Measurements from ENCODE around the gene C14orf132. TPM values are rescaled to one million over a fixed set of nuclear protein-coding genes. Genes with fewer than 3 reads are reported as not detected.

Gene C14orf132
- total and polyA plus RNA-seq, 9 of the 15 experiments (the other 6 are each of a cell fraction or from before 2014, with no cell fraction given): not detected

GRCh38 chr14:96118391-96118790 lies 79.2 kb downstream of the C14orf132 start (continued):
- TF ChIP-seq, protein P1, sequence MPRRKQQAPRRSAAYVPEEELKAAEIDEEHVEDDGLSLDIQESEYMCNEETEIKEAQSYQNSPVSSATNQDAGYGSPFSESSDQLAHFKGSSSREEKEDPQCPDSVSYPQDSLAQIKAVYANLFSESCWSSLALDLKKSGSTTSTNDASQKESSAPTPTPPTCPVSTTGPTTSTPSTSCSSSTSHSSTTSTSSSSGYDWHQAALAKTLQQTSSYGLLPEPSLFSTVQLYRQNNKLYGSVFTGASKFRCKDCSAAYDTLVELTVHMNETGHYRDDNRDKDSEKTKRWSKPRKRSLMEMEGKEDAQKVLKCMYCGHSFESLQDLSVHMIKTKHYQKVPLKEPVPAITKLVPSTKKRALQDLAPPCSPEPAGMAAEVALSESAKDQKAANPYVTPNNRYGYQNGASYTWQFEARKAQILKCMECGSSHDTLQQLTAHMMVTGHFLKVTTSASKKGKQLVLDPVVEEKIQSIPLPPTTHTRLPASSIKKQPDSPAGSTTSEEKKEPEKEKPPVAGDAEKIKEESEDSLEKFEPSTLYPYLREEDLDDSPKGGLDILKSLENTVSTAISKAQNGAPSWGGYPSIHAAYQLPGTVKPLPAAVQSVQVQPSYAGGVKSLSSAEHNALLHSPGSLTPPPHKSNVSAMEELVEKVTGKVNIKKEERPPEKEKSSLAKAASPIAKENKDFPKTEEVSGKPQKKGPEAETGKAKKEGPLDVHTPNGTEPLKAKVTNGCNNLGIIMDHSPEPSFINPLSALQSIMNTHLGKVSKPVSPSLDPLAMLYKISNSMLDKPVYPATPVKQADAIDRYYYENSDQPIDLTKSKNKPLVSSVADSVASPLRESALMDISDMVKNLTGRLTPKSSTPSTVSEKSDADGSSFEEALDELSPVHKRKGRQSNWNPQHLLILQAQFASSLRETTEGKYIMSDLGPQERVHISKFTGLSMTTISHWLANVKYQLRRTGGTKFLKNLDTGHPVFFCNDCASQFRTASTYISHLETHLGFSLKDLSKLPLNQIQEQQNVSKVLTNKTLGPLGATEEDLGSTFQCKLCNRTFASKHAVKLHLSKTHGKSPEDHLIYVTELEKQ (CRISPR knock-in tag; IDR thresholded peaks at IDR 0.05): no peak
- TF ChIP-seq ZC3H8 (IDR thresholded peaks at IDR 0.05) (no peak), ZEB2 (IDR thresholded peaks at IDR 0.05) (no peak)

GRCh38 chr14:96119947-96120346 lies 80.8 kb downstream of the C14orf132 start:
- no peaks in the 10 kb centered on the region for H4K20me1 ChIP-seq (replicated peaks; ENCODE audit: control insufficient read depth, insufficient read depth, low read length)
- no peak overlapping the region for H3K9ac ChIP-seq (ENCODE audit: insufficient read depth in 1 of 2, low read depth in 2 of 2, low read length in 2 of 2)
- no peaks in the 10 kb centered on the region for H3K36me3 ChIP-seq (ENCODE audit: control insufficient read depth, insufficient read depth, low read length)
- CTCF ChIA-PET (ENCODE audit: low intra/inter-chr PET ratio): no interaction called here
- no peak overlapping the region for H3K4me3 ChIP-seq
- H3K27ac ChIP-seq (ENCODE audit: extremely low read depth, low read depth, low read length): no peak overlapping the region
- H3K4me2 ChIP-seq (ENCODE audit: insufficient read depth, low read length): no peak overlapping the region
- H3K27me3 ChIP-seq (ENCODE audit: control insufficient read depth in 2 of 2, insufficient read depth in 2 of 2, low read length in 2 of 2): no peaks in the 10 kb centered on the region; a peak in 1 of 5 replicates
- DNase-seq (ENCODE audit: extremely low read depth in 1 of 4, low spot score in 3 of 4) (no peak), ATAC-seq (no peak), FAIRE-seq (no peak)
- POLR2A ChIA-PET: interaction anchor here (0.8 kb wide), 1 partner anchor 9 kb away, joined by 3 read pairs; no protein-coding TSS in a partner anchor
- no TSS peak for BruUV-seq (replicated peaks)
- H3K9me1 ChIP-seq (ENCODE audit: control insufficient read depth, insufficient read depth, low read length): no peaks in the 10 kb centered on the region
- intact Hi-C loops (cut with micrococcal nuclease): no loop called here
- H3K4me1 ChIP-seq (replicated peaks in 1 of 2; ENCODE audit: control insufficient read depth in 2 of 2, insufficient read depth in 2 of 2, low read length in 2 of 2): no peaks in the 10 kb centered on the region
- H3K79me2 ChIP-seq (ENCODE audit: control insufficient read depth, insufficient read depth, low read length): no peaks in the 10 kb centered on the region
- H2AFZ ChIP-seq (ENCODE audit: low read depth, low read length): no peak overlapping the region
- in situ Hi-C loops (cut with MboI): loop anchor here (10.0 kb wide), 1 partner anchor 145 kb away; no protein-coding TSS in a partner anchor
- 0% methylated on average over 2 of the region's 2 CpGs for WGBS (ENCODE audit: insufficient coverage, low coverage, missing lambda C conversion rate)
- H3K9me3 ChIP-seq (replicated peaks; ENCODE audit: control insufficient read depth, insufficient read depth, low read depth, low read length): no peaks in the 10 kb centered on the region
- TF ChIP-seq, protein P2, sequence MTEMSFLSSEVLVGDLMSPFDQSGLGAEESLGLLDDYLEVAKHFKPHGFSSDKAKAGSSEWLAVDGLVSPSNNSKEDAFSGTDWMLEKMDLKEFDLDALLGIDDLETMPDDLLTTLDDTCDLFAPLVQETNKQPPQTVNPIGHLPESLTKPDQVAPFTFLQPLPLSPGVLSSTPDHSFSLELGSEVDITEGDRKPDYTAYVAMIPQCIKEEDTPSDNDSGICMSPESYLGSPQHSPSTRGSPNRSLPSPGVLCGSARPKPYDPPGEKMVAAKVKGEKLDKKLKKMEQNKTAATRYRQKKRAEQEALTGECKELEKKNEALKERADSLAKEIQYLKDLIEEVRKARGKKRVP (CRISPR knock-in tag; IDR thresholded peaks at IDR 0.05): peak; percentile 55
- TF ChIP-seq ETV1 (tag; conservative IDR thresholded peaks at IDR 0.05; ENCODE audit: low read depth) (0 out of 2 replicates have a peak, but pooled peaks have one; percentile 10), HOXB6 (CRISPR knock-in tag; IDR thresholded peaks at IDR 0.05; ENCODE audit: borderline replicate concordance) (no peak), SNRNP70 (optimal IDR thresholded peaks at IDR 0.05; ENCODE audit: low read depth, low read length) (no peak), ARID1B (IDR thresholded peaks at IDR 0.05) (no peak), CCNT2 (IDR thresholded peaks at IDR 0.05; ENCODE audit: borderline replicate concordance, extremely low read depth, insufficient read length, low read depth, low read length) (no peak), ZNF175 (CRISPR knock-in tag; IDR thresholded peaks at IDR 0.05; ENCODE audit: low read depth) (peak; percentile 7; the same call in 1 of the 2 replicates), ZBTB17 (CRISPR knock-in tag; IDR thresholded peaks at IDR 0.05) (no peak), GMEB1 (CRISPR knock-in tag; IDR thresholded peaks at IDR 0.05) (no peak), CEBPG (CRISPR knock-in tag; IDR thresholded peaks at IDR 0.05) (no peak), CEBPG (tag; conservative IDR thresholded peaks at IDR 0.05 in 1 of 2, IDR thresholded peaks at IDR 0.05 in 1 of 2) (peak; percentile 81 to 88), ZNF583 (CRISPR knock-in tag; IDR thresholded peaks at IDR 0.05) (no peak), TAF1 (IDR thresholded peaks at IDR 0.05; ENCODE audit: control insufficient read depth, extremely low read depth, insufficient read depth, low read length, severe bottlenecking) (no peak), ZNF384 (IDR thresholded peaks at IDR 0.05; ENCODE audit: low read depth, low read length) (no peak)
